ENCODE data around the gene STOX1. TPM values are rescaled to one million over a fixed set of nuclear protein-coding genes. Genes with fewer than 3 reads are reported as not detected.

The STOX1 gene
- total and polyA plus RNA-seq, 2 of the 13 experiments (the other 11 are each of a cell fraction or from before 2014, with no cell fraction given): 2.5 to 6.0 TPM

GRCh38 chr10:68826764-68827591 is at the start of gene STOX1 (continued):
- TF ChIP-seq, protein P1, sequence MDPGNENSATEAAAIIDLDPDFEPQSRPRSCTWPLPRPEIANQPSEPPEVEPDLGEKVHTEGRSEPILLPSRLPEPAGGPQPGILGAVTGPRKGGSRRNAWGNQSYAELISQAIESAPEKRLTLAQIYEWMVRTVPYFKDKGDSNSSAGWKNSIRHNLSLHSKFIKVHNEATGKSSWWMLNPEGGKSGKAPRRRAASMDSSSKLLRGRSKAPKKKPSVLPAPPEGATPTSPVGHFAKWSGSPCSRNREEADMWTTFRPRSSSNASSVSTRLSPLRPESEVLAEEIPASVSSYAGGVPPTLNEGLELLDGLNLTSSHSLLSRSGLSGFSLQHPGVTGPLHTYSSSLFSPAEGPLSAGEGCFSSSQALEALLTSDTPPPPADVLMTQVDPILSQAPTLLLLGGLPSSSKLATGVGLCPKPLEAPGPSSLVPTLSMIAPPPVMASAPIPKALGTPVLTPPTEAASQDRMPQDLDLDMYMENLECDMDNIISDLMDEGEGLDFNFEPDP (CRISPR knock-in tag; conservative IDR thresholded peaks at IDR 0.05): no peak
- TF ChIP-seq ZNF142 (CRISPR knock-in tag; IDR thresholded peaks at IDR 0.05) (no peak), GTF2F1 (IDR thresholded peaks at IDR 0.05; ENCODE audit: low read length) (no peak), ZZZ3 (CRISPR knock-in tag; IDR thresholded peaks at IDR 0.05; ENCODE audit: borderline replicate concordance) (no peak), MTF2 (CRISPR knock-in tag; IDR thresholded peaks at IDR 0.05; ENCODE audit: borderline replicate concordance) (no peak), TBP (CRISPR knock-in tag; IDR thresholded peaks at IDR 0.05) (no peak), GPBP1L1 (CRISPR knock-in tag; IDR thresholded peaks at IDR 0.05) (no peak), ZNF33A (CRISPR knock-in tag; IDR thresholded peaks at IDR 0.05; ENCODE audit: borderline replicate concordance) (no peak), SKI (IDR thresholded peaks at IDR 0.05; ENCODE audit: partially characterized antibody) (no peak), HOXA9 (CRISPR knock-in tag; IDR thresholded peaks at IDR 0.05; ENCODE audit: borderline replicate concordance) (no peak), BCLAF1 (IDR thresholded peaks at IDR 0.05) (no peak), ZNF10 (CRISPR knock-in tag; IDR thresholded peaks at IDR 0.05; ENCODE audit: borderline replicate concordance, low read depth) (no peak), ZNF234 (CRISPR knock-in tag; conservative IDR thresholded peaks at IDR 0.05) (no peak; the same call in 1 of the 2 replicates), ZNF883 (CRISPR knock-in tag; IDR thresholded peaks at IDR 0.05; ENCODE audit: not compliant biosample characterization) (peak; percentile 20)
